ENCODE measurements around the gene RALGAPB. TPM values are rescaled to one million over a fixed set of nuclear protein-coding genes. Genes with fewer than 3 reads are reported as not detected.
A peak's percentile ranks its signal among the peaks of the same experiment; 100 is the strongest.

RALGAPB gene
- total RNA-seq (10 to 100 TPM; 21.6 to 28.2 (median 26.5) TPM), polyA plus RNA-seq (1 to 10 TPM; 8.4 to 9.1 TPM)
- long read RNA-seq, donor 1, partial matches to known transcripts, result 4 of 8 reads
- long read RNA-seq, donor 1, other reads (novel, unspliced or antisense), result 4 of 8 reads
- long read RNA-seq, donor 2, partial matches to known transcripts, result 7 of 14 reads
- long read RNA-seq, donor 2, other reads (novel, unspliced or antisense), result 7 of 14 reads
- long read RNA-seq, donor 3, full-length matches to known transcripts, result 1 of 25 reads
- long read RNA-seq, donor 3, partial matches to known transcripts, result 21 of 25 reads
- long read RNA-seq, donor 3, other reads (novel, unspliced or antisense), result 3 of 25 reads

DNA sequence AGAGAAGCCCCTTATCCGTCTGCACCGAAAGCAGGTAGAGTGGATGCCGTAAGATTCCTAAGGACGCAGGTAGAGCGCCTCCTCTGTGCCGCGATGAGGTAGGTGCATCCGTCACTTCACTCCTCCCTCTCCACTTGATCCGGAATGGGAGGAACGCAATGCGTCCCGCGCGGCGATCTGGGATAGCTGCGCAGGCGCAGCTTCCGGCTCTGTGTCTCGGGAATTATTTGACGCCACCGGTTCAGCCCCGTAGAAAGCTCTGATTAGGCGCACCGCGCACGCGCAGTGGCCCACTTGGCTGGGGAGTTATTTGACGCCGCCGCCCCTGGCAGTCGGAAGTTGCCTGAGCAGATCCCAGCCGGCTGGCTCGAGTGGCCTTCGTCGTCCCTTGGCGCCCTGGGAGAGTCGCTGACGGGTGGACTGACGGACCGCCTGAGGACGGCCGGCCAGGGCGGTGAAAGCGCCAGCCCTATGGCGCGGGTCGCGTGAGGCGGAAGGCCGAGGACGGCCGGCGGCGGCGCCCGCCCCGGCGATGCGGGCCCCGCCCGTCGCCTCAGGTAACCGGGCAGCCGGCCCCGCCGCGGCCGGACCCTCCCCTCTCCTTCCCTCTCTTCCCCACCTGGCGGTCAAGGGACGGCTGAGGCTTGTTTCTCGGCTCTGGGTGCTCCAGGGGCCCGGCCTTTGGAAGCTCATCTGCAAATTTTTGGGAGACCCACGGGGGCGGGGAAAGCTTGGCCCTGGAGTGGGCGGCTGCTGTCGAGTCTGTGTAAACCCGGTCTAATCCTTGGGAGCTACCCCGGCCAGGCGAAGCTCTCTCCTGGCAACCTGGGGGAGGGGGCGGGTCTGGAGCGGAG is at the start of gene RALGAPB:
TSS of gene RALGAPB (plus strand) at position 331 of the 854 bp plus-strand sequence. CDS start 15,590 bp downstream, outside the sequence.
- peak within 1 kb of the TSS; percentile 63 to 96 (median 92) for H3K27ac ChIP-seq
- H3K4me3 ChIP-seq, result peak within 1 kb of the TSS; percentile 73 to 92 (median 86)
- no peaks in the 10 kb centered on the region for H3K9me3 ChIP-seq
- WGBS, 2 donors, result 0 to 1% methylated on average over 80 to 81 of the region's 81 CpGs
- DNase-seq, result peak; percentile 99 to 100
- peaks cover 3 to 40% (median 24%) of the 10 kb centered on the region in 9 donors for H3K4me1 ChIP-seq
- H3K27me3 ChIP-seq, result no peaks in the 10 kb centered on the region
- peak; percentile 96 to 100 (median 98) for ATAC-seq
- H3K36me3 ChIP-seq, result no peaks in the 10 kb centered on the region
- intact Hi-C loops (cut with DNase I), result loop anchor here in 3 of 10 donors (1.0 to 2.0 kb wide), 3 partner anchors 26 to 38 kb away; partner anchors contain the start of gene SNHG17 (in 1 of the 3)
- TF ChIP-seq, protein P1, sequence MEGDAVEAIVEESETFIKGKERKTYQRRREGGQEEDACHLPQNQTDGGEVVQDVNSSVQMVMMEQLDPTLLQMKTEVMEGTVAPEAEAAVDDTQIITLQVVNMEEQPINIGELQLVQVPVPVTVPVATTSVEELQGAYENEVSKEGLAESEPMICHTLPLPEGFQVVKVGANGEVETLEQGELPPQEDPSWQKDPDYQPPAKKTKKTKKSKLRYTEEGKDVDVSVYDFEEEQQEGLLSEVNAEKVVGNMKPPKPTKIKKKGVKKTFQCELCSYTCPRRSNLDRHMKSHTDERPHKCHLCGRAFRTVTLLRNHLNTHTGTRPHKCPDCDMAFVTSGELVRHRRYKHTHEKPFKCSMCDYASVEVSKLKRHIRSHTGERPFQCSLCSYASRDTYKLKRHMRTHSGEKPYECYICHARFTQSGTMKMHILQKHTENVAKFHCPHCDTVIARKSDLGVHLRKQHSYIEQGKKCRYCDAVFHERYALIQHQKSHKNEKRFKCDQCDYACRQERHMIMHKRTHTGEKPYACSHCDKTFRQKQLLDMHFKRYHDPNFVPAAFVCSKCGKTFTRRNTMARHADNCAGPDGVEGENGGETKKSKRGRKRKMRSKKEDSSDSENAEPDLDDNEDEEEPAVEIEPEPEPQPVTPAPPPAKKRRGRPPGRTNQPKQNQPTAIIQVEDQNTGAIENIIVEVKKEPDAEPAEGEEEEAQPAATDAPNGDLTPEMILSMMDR (IDR thresholded peaks at IDR 0.05), result peak in 6 of 9 donors; percentile 8 to 65 (median 52)

DNA sequence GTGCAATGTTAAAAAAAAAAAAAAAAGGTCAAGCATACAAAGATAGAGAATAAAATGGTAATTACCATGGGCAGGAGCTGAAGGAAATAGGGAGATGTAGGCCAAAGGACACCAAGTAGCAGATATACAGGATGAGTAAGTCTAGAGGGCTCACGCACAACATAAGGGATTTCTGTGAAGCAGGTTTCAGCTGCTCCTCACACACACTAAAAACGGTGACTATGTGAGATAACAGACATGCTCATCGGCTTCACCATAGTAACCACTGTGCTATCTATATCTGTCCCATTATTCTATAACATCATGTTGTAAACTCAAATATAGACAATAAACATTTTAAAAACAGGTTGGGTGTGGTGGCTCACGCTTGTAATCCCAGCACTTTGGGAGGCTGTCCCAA is 49.1 kb upstream of the RALGAPB start:
- no peak overlapping the region for H3K27ac ChIP-seq
- no peak for DNase-seq
- ATAC-seq, result no peak
- peaks cover 0 to 100% (median 76%) of the 10 kb centered on the region in 9 donors for H3K36me3 ChIP-seq
- TF ChIP-seq, protein P1 (IDR thresholded peaks at IDR 0.05), result no peak
- peaks cover 0 to 24% (median 6%) of the 10 kb centered on the region in 9 donors for H3K4me1 ChIP-seq
- intact Hi-C loops (cut with DNase I), result no loop called here
- 73 to 78% methylated on average over 4 of the region's 4 CpGs for WGBS, 2 donors
- H3K27me3 ChIP-seq, result no peaks in the 10 kb centered on the region
- no peaks in the 10 kb centered on the region for H3K9me3 ChIP-seq
- no peak overlapping the region for H3K4me3 ChIP-seq

DNA sequence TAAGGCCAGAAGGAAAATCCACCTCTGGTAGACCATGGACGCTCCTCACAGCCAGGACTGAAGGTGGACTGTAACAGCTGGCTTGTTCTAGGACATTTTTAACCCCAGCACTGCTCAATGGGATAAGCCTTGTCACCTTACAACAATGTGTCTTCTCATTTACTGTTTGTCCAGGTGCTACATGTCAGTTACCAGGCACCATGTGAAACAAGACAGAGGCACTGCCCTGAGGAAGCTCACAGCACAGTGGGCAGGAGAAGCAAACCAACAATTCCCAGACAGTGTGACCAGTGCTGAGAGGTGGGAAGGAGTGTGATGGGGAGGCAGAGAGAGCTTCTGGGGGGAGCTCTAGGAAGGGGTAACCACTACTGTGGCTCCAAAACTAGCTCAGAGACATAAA is 48.2 kb upstream of the RALGAPB start:
- intact Hi-C loops (cut with DNase I), result no loop called here
- TF ChIP-seq, protein P1 (IDR thresholded peaks at IDR 0.05), result no peak
- Histone ChIP-seq H3K4me1 (peaks cover 0 to 15% (median 4%) of the 10 kb centered on the region in 9 donors), H3K4me3 (no peak overlapping the region), H3K36me3 (peaks cover 0 to 100% (median 78%) of the 10 kb centered on the region in 9 donors), H3K27me3 (no peaks in the 10 kb centered on the region), H3K9me3 (no peaks in the 10 kb centered on the region), H3K27ac (no peak overlapping the region)
- ATAC-seq, result no peak
- 97% methylated on average over 1 of the region's 1 CpG for WGBS, 2 donors
- DNase-seq, result no peak
